MCF 10A (cell line): ENCODE measurements around the gene NR0B2. TPM values are rescaled to one million over a fixed set of nuclear protein-coding genes. Genes with fewer than 3 reads are reported as not detected.
"Not testable (repeated sequence)": the region's sequence is repeated elsewhere in the genome, so short reads cannot be mapped to it uniquely, and the experiment has no call there.

Source experiments
- BruUV-seq: library from RNA; stranded (reverse); fragments of 400-500 nt; replicated peaks from 2 replicates; lab custom pipeline; 2021; lab: Mats Ljungman, UMichigan
- CTCF ChIA-PET: fragments of 300-600 bp; sonication (Branson Sonifier 250); formaldehyde crosslinking; extraction: SDS; loops from one replicate; lab custom pipeline; 2021; ENCODE audit warnings: antibody characterized with exemption, inconsistent platforms; lab: Yijun Ruan, JAX
- POLR2A ChIA-PET: fragments of 300-600, 350-650 bp; sonication (Branson Sonifier 250); formaldehyde crosslinking; extraction: SDS; loops from one replicate; lab custom pipeline; 2020; ENCODE audit warnings: antibody characterized with exemption, inconsistent platforms; lab: Yijun Ruan, JAX
- DNase-seq: peaks from one replicate; pipeline ENCODE4 v3.0.0-alpha.2; 2018; ENCODE audit not compliant: unreplicated experiment
- H3K27ac Mint-ChIP-seq: one replicate; pipeline ENCODE4 v1.8.0; 2022; ENCODE audit warnings: mild to moderate bottlenecking, low read depth, mixed read lengths; ENCODE audit not compliant: unreplicated experiment
- H3K27me3 Mint-ChIP-seq: one replicate; pipeline ENCODE4 v1.8.0; 2022; ENCODE audit warnings: mixed read lengths; ENCODE audit not compliant: insufficient read depth, unreplicated experiment
- H3K36me3 Mint-ChIP-seq: one replicate; pipeline ENCODE4 v1.8.0; 2022; ENCODE audit warnings: mild to moderate bottlenecking, moderate library complexity, mixed read lengths; ENCODE audit not compliant: insufficient read depth, unreplicated experiment
- H3K4me1 Mint-ChIP-seq: one replicate; pipeline ENCODE4 v1.8.0; 2022; ENCODE audit warnings: mixed read lengths; ENCODE audit not compliant: insufficient read depth, unreplicated experiment
- H3K4me3 Mint-ChIP-seq: one replicate; pipeline ENCODE4 v1.8.0; 2022; ENCODE audit warnings: mild to moderate bottlenecking, moderate library complexity, mixed read lengths; ENCODE audit not compliant: unreplicated experiment
- H3K9me3 Mint-ChIP-seq: one replicate; pipeline ENCODE4 v1.8.0; 2022; ENCODE audit warnings: mixed read lengths; ENCODE audit not compliant: unreplicated experiment
- intact Hi-C: fragments of 100-400 bp; cut with micrococcal nuclease; formaldehyde crosslinking; loops from 2 replicates; pipeline ENCODE4 v1.14.1; 2022
- total RNA-seq: library from RNA; stranded (reverse); gene quantifications from 2 replicates; pipeline ENCODE4 v1.2.3, GENCODE V29; 2022
- TF ChIP-seq, protein P1 (sequence below): fragments of 200-600 bp; IDR thresholded peaks from one replicate; pipeline ENCODE4 v1.8.0; 2022; ENCODE audit warnings: antibody characterized with exemption, mild to moderate bottlenecking; ENCODE audit not compliant: unreplicated experiment

Gene NR0B2
- total RNA-seq, 1 experiment from 2014 or later: not detected

- intact Hi-C loops: no loop called here
- no TSS peak for BruUV-seq
- H3K36me3 Mint-ChIP-seq: peaks cover 62% of the 10 kb centered on the region
- no peak overlapping the region for H3K4me3 Mint-ChIP-seq
- H3K4me1 Mint-ChIP-seq: no peaks in the 10 kb centered on the region
- ChIA-PET POLR2A (interaction anchor here (1.5 kb wide), 1 partner anchor 15 kb away, joined by 5 read pairs; no protein-coding TSS in a partner anchor), CTCF (interaction anchor here (0.9 to 1.7 kb wide), 4 partner anchors 13 to 70 kb away, joined by 3 to 9 read pairs (median 5); no protein-coding TSS in a partner anchor)
- TF ChIP-seq, protein P1, sequence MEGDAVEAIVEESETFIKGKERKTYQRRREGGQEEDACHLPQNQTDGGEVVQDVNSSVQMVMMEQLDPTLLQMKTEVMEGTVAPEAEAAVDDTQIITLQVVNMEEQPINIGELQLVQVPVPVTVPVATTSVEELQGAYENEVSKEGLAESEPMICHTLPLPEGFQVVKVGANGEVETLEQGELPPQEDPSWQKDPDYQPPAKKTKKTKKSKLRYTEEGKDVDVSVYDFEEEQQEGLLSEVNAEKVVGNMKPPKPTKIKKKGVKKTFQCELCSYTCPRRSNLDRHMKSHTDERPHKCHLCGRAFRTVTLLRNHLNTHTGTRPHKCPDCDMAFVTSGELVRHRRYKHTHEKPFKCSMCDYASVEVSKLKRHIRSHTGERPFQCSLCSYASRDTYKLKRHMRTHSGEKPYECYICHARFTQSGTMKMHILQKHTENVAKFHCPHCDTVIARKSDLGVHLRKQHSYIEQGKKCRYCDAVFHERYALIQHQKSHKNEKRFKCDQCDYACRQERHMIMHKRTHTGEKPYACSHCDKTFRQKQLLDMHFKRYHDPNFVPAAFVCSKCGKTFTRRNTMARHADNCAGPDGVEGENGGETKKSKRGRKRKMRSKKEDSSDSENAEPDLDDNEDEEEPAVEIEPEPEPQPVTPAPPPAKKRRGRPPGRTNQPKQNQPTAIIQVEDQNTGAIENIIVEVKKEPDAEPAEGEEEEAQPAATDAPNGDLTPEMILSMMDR: no peak
- no peaks in the 10 kb centered on the region for H3K9me3 Mint-ChIP-seq
- no peak for DNase-seq
- no peak overlapping the region for H3K27ac Mint-ChIP-seq
- H3K27me3 Mint-ChIP-seq: no peaks in the 10 kb centered on the region
Measured at GRCh38 chr1:26879793-26880192, 34.0 kb downstream of the NR0B2 start.

DNA sequence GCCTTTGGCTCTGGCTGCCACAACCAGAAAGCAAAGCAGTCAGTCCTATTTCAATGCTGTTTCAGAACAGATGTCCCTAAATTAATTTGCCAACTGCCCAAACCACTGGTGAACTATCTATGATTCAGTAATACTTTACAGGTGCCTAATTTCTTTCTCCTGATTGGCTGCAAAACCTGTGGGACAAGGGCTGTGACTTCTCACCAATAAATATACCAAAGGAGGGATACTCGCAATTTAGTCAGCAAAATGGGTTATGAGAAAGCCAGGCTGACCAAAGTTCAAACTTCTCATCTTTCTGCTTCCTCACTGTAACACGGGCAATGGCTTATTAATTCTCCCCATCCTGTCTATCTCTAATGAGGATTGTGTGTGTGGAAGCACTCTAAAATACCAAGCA is 36.4 kb downstream of the NR0B2 start:
- POLR2A ChIA-PET: interaction anchor here (1.0 to 3.0 kb wide), 6 partner anchors 10 to 66 kb away, joined by 3 to 12 read pairs (median 6); no protein-coding TSS in a partner anchor

DNA sequence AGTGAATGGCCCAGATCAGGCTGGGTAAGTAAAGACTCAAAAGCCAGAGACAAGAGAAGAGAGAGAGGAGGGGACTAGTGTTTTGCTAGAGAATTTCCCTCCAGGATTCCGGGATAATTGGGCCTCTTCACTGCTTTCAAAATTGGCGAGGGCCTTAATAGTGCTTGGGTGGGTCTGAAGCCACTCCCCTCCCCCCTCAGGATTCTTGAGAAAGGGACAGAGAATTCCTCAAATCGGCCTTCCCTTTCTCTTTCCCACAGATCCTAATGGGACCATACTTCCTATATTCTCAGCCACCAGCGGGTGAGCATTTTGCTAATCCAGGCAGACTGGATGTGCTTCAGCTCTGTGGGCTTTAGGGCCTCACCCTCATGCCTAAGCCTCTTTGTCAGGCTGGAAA is 38.9 kb downstream of the NR0B2 start:
- no peaks in the 10 kb centered on the region for H3K27me3 Mint-ChIP-seq
- BruUV-seq: no TSS peak
- no peak for DNase-seq
- H3K36me3 Mint-ChIP-seq: peaks cover 18% of the 10 kb centered on the region
- no peak overlapping the region for H3K4me3 Mint-ChIP-seq
- H3K9me3 Mint-ChIP-seq: no peaks in the 10 kb centered on the region
- ChIA-PET POLR2A (interaction anchor here (1.3 to 4.5 kb wide), 4 partner anchors 9 to 16 kb away, joined by 3 to 18 read pairs (median 10); partner anchors contain the start of gene SFN), CTCF (interaction anchor here (0.6 to 5.8 kb wide), 2 partner anchors 13 to 18 kb away, joined by 3 to 28 read pairs; partner anchors contain the start of gene SFN)
- intact Hi-C loops: no loop called here
- TF ChIP-seq, protein P1: no peak
- no peaks in the 10 kb centered on the region for H3K4me1 Mint-ChIP-seq
- peak overlapping the region; percentile 40 for H3K27ac Mint-ChIP-seq

More for the DNA sequence above, 36.4 kb downstream of the NR0B2 start:
- BruUV-seq: no TSS peak
- H3K4me3 Mint-ChIP-seq: no peak overlapping the region
- no peak overlapping the region for H3K27ac Mint-ChIP-seq
- H3K9me3 Mint-ChIP-seq: no peaks in the 10 kb centered on the region
- CTCF ChIA-PET: interaction anchor here (1.4 to 3.3 kb wide), 6 partner anchors 11 to 278 kb away, joined by 4 to 27 read pairs (median 16); no protein-coding TSS in a partner anchor
- no peaks in the 10 kb centered on the region for H3K27me3 Mint-ChIP-seq
- peaks cover 38% of the 10 kb centered on the region for H3K36me3 Mint-ChIP-seq
- no peaks in the 10 kb centered on the region for H3K4me1 Mint-ChIP-seq
- intact Hi-C loops: no loop called here
- no peak for DNase-seq
- TF ChIP-seq, protein P1: no peak

DNA sequence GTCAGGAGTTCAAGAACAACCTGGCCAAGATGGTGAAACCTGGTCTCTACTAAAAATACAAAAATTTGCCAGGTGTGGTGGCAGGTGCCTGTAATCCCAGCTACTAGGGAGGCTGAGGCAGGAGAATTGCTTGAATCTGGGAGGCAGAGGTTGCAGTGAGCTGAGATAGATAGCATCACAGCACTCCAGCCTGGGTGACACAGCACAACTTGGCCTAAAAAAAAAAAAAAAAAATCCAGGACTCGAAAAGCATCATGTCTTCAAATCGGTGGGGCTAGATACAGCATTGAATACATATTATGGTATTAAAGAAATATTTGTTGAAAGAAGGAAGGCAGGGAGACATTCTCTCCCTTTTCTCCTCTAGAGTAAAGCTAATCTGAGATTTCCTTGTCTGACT is 40.7 kb downstream of the NR0B2 start:
- POLR2A ChIA-PET: interaction anchor here (0.6 to 4.5 kb wide), 5 partner anchors 8 to 37 kb away, joined by 3 to 18 read pairs (median 3); no protein-coding TSS in a partner anchor
- DNase-seq, intact Hi-C loops, H3K9me3 Mint-ChIP-seq, H3K4me1 Mint-ChIP-seq, H3K27ac Mint-ChIP-seq, BruUV-seq, H3K36me3 Mint-ChIP-seq, H3K4me3 Mint-ChIP-seq, H3K27me3 Mint-ChIP-seq: not testable (repeated sequence)
- CTCF ChIA-PET: interaction anchor here (1.4 to 5.8 kb wide), 2 partner anchors 8 to 11 kb away, joined by 5 to 28 read pairs; partner anchors contain the start of gene SFN
